GM18868 (cell line): ENCODE measurements around the gene RASL12.
A peak's percentile ranks its signal among the peaks of the same experiment; 100 is the strongest.
"Not testable (repeated sequence)": the region's sequence is repeated elsewhere in the genome, so short reads cannot be mapped to it uniquely, and the experiment has no call there.

Source experiments
- ATAC-seq: cut with Tn5 transposase; IDR thresholded peaks from one replicate; pipeline ENCODE4 v1.9.1; 2021; ENCODE audit warnings: mild to moderate bottlenecking, moderate library complexity; ENCODE audit not compliant: unreplicated experiment

RASL12 gene

GRCh38 chr15:65056868-65057548 is 10.8 kb downstream of the RASL12 start:
- ATAC-seq: no peak

- ATAC-seq: no peak
These were observed 11.7 kb downstream of the RASL12 start for GRCh38 chr15:65056106-65056505.

GRCh38 chr15:65055201-65055870 is 12.5 kb downstream of the RASL12 start:
- ATAC-seq: no peak

- no peak for ATAC-seq
These were observed 13.2 kb downstream of the RASL12 start for GRCh38 chr15:65054333-65055200.

GRCh38 chr15:65052956-65053355 is 14.8 kb downstream of the RASL12 start:
- ATAC-seq: no peak

GRCh38 chr15:65051266-65051665 is 16.5 kb downstream of the RASL12 start:
- ATAC-seq: no peak

GRCh38 chr15:65050270-65050669 is 17.5 kb downstream of the RASL12 start:
- ATAC-seq: no peak

GRCh38 chr15:65049418-65049840 is 18.4 kb downstream of the RASL12 start:
- ATAC-seq: peak; percentile 87

- ATAC-seq: no peak
These were observed 19.6 kb downstream of the RASL12 start for GRCh38 chr15:65048241-65048640.

GRCh38 chr15:65044724-65045481 is 22.9 kb downstream of the RASL12 start, which contains the start of gene SLC51B:
SLC51B (plus strand) TSS chr15:65045387; CDS start chr15:65050005, 4,618 bp downstream.
- no peak for ATAC-seq

- not testable (repeated sequence) for ATAC-seq
These were observed 23.6 kb downstream of the RASL12 start for GRCh38 chr15:65044218-65044617.

- ATAC-seq: no peak
These were observed 24.9 kb downstream of the RASL12 start for GRCh38 chr15:65042776-65043327.

GRCh38 chr15:65041787-65042186 is 26.0 kb downstream of the RASL12 start:
- ATAC-seq: no peak

GRCh38 chr15:65040461-65040860 is 27.3 kb downstream of the RASL12 start:
- ATAC-seq: no peak

GRCh38 chr15:65038836-65039235 is 29.0 kb downstream of the RASL12 start:
- no peak for ATAC-seq

- no peak for ATAC-seq
These were observed 29.4 kb downstream of the RASL12 start for GRCh38 chr15:65038428-65038827.

GRCh38 chr15:65037309-65037708 is 30.5 kb downstream of the RASL12 start:
- ATAC-seq: no peak

- no peak for ATAC-seq
These were observed 33.1 kb downstream of the RASL12 start for GRCh38 chr15:65034719-65035118.

- ATAC-seq: no peak
These were observed 34.0 kb downstream of the RASL12 start for GRCh38 chr15:65033659-65034269.
